Placental epithelial cell (primary cell): ENCODE data around the gene IGIP. TPM values are rescaled to one million over a fixed set of nuclear protein-coding genes. Genes with fewer than 3 reads are reported as not detected.

Experiments used
- total RNA-seq: library from RNA; depleted of rRNA; stranded (reverse); fragments of >200 nt; gene quantifications from 2 replicates; pipeline ENCODE4 v1.2.3, GENCODE V29; 2012

The IGIP gene
- 4.8 and 7.5 TPM in 2 replicates for total RNA-seq

DNA sequence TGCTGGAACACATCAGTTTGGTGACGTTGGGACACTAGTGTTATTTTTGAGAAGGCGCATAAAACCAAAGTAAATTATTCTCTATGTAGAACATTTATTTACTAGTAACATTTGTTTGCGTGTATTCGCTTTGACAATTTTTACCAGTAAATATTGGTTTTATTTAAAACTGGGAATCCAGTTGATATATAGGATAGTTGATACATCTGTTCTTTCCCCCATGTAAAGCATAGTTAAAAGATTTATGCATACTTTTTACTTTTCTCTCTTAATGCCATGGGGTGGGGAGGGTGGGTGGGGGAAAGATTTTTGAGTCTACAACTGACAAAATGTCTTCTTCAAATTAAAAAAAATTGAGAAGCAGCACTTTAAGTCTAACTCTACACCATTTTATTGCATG lies at the start of gene IGIP:
Gene IGIP, plus strand, starts transcription at position 301 of the 400 bp plus-strand sequence. CDS start 2,540 bp downstream, outside the sequence.

DNA sequence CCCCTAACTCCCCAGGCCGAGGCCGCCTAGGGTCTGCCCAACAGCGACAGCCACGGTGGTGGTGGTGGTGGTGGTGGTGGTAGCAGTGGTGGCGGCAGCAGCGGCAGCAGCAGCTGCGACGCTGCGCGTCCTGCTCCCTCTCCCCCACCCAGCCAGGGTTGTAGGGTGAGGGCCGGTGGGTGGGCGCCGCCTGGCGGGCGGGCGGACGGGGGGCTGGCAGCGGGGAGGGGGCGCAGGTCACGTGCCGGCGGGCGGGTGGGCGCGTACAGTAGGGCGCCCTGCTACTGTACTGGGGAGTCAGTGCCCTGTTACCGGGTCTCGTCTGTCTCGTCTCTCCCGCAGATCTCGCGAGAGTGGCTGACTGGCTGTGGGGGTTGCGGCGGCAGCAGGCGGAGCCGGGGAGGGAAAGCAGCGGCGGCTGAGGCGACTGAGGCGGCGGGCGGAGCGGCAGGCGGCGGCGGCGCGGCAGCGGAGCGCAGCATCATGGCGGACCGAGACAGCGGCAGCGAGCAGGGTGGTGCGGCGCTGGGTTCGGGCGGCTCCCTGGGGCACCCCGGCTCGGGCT lies 12.0 kb upstream of the IGIP start, which contains the start of gene PURA:
Gene PURA, plus strand, starts transcription at position 411 of the 565 bp plus-strand sequence. Its CDS starts 73 bp downstream, at position 484.

GRCh38 chr5:140174465-140175366 lies 49.0 kb downstream of the IGIP start, which contains the start of gene CYSTM1:
Gene CYSTM1 (plus strand): TSS chr5:140175188. CDS start chr5:140194466, 19,278 bp downstream.

Other genes starting within 250 kb of the IGIP start
- gene NRG2, start 82.6 kb upstream of the IGIP start, total RNA-seq: 0.22 TPM in 1 of 2 replicates, not detected in the other
- 16.2 and 19.2 TPM in 2 replicates for gene PURA, start 11.8 kb upstream of the IGIP start, total RNA-seq
- 1.2 and 1.6 TPM in 2 replicates for gene CYSTM1, start 49.3 kb downstream of the IGIP start, total RNA-seq
- 57.7 and 77.1 TPM in 2 replicates for gene PFDN1, start 177.2 kb downstream of the IGIP start, total RNA-seq
- gene HBEGF, start 220.7 kb downstream of the IGIP start, total RNA-seq: under 0.01 and 1.2 TPM in 2 replicates
- not detected in 2 replicates for gene SLC4A9, start 234.3 kb downstream of the IGIP start, total RNA-seq